BJ (cell line): ENCODE measurements around the gene RRN3. TPM values are rescaled to one million over a fixed set of nuclear protein-coding genes. Genes with fewer than 3 reads are reported as not detected.

Experiments used
- CTCF ChIA-PET: fragments of 350-600 bp; formaldehyde crosslinking; extraction: SDS; loops from one replicate; lab custom pipeline; 2021; ENCODE audit warnings: antibody characterized with exemption, inconsistent platforms; lab: Yijun Ruan, JAX
- POLR2A ChIA-PET: fragments of 300-600 bp; sonication (Branson Sonifier 250); formaldehyde crosslinking; extraction: SDS; loops from one replicate; lab custom pipeline; 2021; ENCODE audit warnings: antibody characterized with exemption; lab: Charles Lee
- DNase-seq: peaks from one replicate; pipeline ENCODE4 v3.0.0-alpha.2; 2011; ENCODE audit warnings: low read depth
- H3K27me3 ChIP-seq: 2 replicates; pipeline ENCODE4 v1.6.0; 2011; ENCODE audit warnings: low read length; ENCODE audit not compliant: control insufficient read depth, insufficient read depth
- H3K36me3 ChIP-seq: 2 replicates; pipeline ENCODE4 v1.5.1; 2011; ENCODE audit warnings: low read length; ENCODE audit not compliant: control insufficient read depth, insufficient read depth
- H3K4me3 ChIP-seq: 2 replicates; pipeline ENCODE4 v1.5.1; 2011; ENCODE audit warnings: low read depth, mild to moderate bottlenecking, control low read depth, low read length
- polyA plus RNA-seq: library from polyadenylated mRNA; depleted of rRNA; stranded (reverse); fragments of >200 nt; gene quantifications from 2 replicates; pipeline ENCODE4 v1.2.3, GENCODE V29; 2011
- TF ChIP-seq, protein P1 (sequence below): IDR thresholded peaks from 2 replicates; pipeline ENCODE4 v1.5.1; 2011; ENCODE audit warnings: low read depth, mild to moderate bottlenecking, control low read depth, inconsistent platforms, low read length, moderate library complexity; ENCODE audit not compliant: insufficient read depth

The RRN3 gene
- polyA plus RNA-seq, 1 experiment = 20.0 TPM

DNA sequence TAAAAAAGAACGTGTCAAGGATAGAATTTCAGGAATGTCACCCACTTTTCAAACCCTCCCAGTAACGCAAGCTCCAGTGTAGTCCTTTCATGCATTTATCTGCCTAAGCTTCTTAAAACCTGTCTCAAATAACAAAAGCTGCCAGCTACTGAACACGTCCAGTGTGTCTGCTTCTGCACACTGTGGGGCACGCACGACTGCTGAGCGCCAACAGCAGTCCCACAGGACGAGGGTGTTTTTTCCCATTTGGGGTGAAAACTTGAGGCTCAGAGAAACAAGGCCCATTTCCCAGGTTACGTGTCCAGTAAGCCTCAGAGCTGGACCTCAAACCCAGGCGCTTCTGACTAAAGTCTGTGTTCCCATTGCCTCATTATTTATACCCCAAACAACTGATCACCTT lies 55.4 kb downstream of the RRN3 start:
- CTCF ChIA-PET = interaction anchor here (2.5 kb wide), 1 partner anchor 15 kb away, joined by 7 read pairs; no protein-coding TSS in a partner anchor
- no peaks in the 10 kb centered on the region for H3K27me3 ChIP-seq
- TF ChIP-seq, protein P1, sequence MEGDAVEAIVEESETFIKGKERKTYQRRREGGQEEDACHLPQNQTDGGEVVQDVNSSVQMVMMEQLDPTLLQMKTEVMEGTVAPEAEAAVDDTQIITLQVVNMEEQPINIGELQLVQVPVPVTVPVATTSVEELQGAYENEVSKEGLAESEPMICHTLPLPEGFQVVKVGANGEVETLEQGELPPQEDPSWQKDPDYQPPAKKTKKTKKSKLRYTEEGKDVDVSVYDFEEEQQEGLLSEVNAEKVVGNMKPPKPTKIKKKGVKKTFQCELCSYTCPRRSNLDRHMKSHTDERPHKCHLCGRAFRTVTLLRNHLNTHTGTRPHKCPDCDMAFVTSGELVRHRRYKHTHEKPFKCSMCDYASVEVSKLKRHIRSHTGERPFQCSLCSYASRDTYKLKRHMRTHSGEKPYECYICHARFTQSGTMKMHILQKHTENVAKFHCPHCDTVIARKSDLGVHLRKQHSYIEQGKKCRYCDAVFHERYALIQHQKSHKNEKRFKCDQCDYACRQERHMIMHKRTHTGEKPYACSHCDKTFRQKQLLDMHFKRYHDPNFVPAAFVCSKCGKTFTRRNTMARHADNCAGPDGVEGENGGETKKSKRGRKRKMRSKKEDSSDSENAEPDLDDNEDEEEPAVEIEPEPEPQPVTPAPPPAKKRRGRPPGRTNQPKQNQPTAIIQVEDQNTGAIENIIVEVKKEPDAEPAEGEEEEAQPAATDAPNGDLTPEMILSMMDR = no peak
- POLR2A ChIA-PET = no interaction called here
- H3K4me3 ChIP-seq = no peak overlapping the region
- peaks cover 37% of the 10 kb centered on the region for H3K36me3 ChIP-seq
- no peak for DNase-seq

DNA sequence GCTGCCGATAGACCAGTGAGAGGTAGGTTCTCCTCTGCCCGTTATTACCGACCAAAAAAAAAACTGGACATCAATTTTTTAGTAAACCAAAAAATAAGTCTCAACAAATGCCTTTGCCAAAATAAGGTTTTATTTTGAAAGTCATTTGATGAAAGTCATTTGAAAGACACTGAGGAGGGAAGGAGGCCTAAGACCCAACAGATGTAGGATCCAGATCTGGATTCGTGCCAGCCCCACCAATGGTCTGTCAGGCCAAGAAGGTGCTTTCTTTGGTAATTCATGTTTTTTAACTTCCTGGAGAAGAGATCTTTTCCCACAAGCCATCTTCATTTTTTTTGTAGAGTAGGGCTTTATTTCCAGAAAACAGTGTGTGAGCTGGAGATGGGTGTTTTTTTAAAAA lies 56.3 kb downstream of the RRN3 start:
- ChIA-PET POLR2A (no interaction called here), CTCF (no interaction called here)

DNA sequence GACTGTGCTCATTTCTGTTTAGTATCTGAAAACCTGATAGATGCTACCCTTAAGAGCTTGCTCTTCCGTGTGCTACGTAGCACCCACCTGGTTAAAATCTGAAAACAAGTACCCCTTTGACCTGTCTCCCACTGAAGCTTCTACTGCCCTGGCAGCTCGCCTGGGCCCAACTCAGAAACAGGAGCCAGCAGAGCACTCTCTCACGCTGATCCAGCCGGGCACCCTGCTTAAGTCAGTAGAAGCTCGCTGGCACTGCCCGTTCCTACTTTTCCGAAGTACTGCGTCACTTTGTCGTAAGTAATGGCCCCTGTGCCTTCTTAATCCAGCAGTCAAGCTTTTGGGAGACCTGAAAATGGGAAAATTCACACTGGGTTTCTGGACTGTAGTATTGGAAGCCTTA lies 57.1 kb downstream of the RRN3 start:
- DNase-seq = no peak
- ChIA-PET CTCF (no interaction called here), POLR2A (no interaction called here)
- TF ChIP-seq, protein P1 = no peak
- Histone ChIP-seq H3K4me3 (no peak overlapping the region), H3K27me3 (no peaks in the 10 kb centered on the region), H3K36me3 (peaks cover 44% of the 10 kb centered on the region)

More for the DNA sequence above, 56.3 kb downstream of the RRN3 start:
- Histone ChIP-seq H3K36me3 (peaks cover 43% of the 10 kb centered on the region), H3K4me3 (no peak overlapping the region), H3K27me3 (no peaks in the 10 kb centered on the region)
- DNase-seq = no peak
- TF ChIP-seq, protein P1 = no peak

DNA sequence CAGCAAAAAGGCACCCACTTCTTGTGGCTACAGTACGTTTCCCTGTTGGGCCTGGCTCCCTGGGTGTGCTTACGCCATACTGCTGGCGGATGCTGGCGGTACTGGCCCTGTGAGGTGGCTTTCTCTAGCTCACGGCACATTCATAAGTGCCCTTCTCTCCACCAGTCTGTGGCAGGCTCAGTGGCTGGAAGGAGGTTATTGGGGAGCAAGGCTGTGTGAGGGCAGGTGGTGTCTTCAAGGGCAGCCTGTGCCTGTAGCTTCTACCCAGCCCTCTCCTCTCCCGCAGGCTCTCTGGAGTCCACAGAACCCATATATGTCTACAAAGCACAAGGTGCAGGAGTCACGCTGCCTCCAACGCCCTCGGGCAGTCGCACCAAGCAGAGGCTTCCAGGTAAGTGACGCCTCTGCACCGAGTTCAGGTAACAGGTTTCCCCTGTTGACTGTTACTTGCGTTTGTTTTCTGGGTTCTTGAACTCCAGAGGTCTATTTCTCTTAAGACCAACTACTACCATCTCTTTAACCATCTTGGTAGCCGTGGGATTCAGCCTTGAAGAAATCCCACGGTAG lies 58.8 kb downstream of the RRN3 start:
- TF ChIP-seq, protein P1 = no peak
- Histone ChIP-seq H3K36me3 (peaks cover 48% of the 10 kb centered on the region), H3K27me3 (no peaks in the 10 kb centered on the region), H3K4me3 (no peak overlapping the region)
- POLR2A ChIA-PET = no interaction called here
- no peak for DNase-seq
- CTCF ChIA-PET = interaction anchor here (0.9 kb wide), 1 partner anchor 10 kb away, joined by 3 read pairs; no protein-coding TSS in a partner anchor

DNA sequence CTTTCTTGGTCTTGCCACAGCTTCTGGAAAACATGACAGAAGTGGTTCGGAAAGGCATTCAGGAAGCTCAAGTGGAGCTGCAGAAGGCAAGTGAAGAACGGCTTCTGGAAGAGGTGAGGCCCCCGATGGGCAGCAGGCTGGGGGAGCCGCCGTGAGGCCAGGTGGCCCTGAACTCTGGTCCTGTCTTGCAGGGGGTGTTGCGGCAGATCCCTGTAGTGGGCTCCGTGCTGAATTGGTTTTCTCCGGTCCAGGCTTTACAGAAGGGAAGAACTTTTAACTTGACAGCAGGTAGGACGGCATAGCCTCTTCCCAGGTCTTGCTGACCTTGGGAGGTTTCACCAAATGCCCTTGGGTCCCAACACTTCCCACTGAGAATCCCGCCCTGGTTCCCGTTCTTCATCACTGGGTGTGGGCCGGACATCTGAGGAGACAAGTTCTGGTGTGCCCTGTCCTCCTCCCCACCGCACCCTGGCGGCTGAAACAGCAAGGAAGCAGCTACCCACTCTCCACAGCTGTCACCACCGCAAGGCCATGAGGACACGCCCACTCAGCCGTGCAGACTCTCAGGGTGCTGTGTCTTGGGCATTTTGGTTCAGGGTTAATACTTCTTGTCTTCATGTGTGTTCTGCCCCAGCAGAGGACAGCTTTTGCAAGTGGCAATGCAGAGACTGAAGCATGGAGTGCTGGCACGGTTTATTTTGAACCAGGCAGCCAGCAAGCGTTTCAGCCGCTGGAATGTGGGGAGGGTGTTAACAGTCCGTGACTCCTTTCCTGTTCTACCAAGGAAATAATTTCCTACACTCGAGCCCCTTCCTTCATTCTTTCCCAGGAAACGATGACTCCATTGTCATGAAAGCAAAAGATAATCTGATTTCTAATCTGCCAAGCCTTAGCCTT lies 59.6 kb downstream of the RRN3 start:
- peaks cover 48% of the 10 kb centered on the region for H3K36me3 ChIP-seq
- POLR2A ChIA-PET = no interaction called here
- no peak for DNase-seq

More for the DNA sequence above, 59.6 kb downstream of the RRN3 start:
- CTCF ChIA-PET = interaction anchor here (0.9 kb wide), 1 partner anchor 9 kb away, joined by 3 read pairs; no protein-coding TSS in a partner anchor
- TF ChIP-seq, protein P1 = no peak
- H3K4me3 ChIP-seq = no peak overlapping the region
- H3K27me3 ChIP-seq = no peaks in the 10 kb centered on the region
